ENCODE results near the gene SSX1. TPM values are rescaled to one million over a fixed set of nuclear protein-coding genes. Genes with fewer than 3 reads are reported as not detected.
A peak's percentile ranks its signal among the peaks of the same experiment; 100 is the strongest.
"Not testable (repeated sequence)": the region's sequence is repeated elsewhere in the genome, so short reads cannot be mapped to it uniquely, and the experiment has no call there.

Gene SSX1, protein sequence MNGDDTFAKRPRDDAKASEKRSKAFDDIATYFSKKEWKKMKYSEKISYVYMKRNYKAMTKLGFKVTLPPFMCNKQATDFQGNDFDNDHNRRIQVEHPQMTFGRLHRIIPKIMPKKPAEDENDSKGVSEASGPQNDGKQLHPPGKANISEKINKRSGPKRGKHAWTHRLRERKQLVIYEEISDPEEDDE
- not detected for polyA plus RNA-seq

DNA sequence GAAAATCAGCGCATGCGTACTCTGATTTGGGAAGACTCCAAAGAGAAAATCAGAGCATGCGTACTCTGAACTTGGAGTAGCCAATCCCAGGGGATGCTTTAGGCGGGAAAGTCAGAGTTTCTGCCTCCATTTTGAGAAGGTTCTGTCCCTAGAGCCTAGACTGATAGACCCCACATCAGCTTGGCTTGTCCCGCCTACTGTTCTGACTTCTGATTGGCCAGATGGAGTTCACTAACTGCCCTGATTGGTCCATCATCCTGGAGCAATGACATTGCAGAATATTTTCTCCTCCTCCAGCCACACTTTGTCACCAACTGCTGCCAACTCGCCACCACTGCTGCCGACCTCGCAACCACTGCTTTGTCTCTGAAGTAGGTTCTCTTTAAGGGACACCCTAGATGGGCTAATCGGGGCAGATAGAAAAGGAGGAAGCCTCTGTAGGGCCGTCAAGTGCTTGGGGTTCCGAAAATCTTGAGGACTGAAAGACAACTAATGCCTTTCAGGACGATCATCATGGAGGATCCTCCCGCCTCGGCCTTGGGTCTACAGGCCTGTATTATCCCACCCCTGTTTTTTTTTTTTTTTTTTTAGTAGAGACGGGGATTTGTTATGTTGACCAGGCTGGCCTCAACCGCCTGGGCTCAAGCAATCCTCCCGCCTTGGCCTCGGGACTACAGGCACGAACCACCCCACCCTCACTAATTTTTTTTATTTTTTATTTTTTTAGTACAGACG lies at the start of gene SSX1:
TSS of gene SSX1 (plus strand) at position 331 of the 735 bp plus-strand sequence. CDS start 1,850 bp downstream, outside the sequence.
- not testable (repeated sequence) for H3K4me1 Mint-ChIP-seq, H3K9me3 Mint-ChIP-seq, H3K36me3 Mint-ChIP-seq, H3K27me3 Mint-ChIP-seq, H3K4me3 Mint-ChIP-seq
- H3K27ac Mint-ChIP-seq, result peak within 1 kb of the TSS in 1 of 3 donors; percentile 59

DNA sequence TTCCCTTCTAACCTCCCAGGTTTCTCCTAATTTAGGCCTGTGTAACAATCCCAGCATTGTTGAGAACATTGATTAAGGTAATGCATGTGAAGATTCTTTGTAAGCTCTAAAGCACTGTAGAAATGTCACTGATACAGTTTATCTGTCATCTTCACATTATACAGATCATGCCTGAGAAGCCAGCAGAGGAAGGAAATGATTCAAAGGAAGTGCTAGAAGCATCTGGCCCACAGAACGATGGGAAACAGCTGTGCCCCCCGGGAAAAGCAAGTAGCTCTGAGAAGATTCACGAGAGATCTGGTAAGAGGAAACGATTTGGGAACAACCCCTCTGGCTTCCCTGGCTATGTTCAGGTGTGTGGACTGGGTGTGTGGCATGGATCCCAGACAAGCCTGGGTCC lies 40.9 kb upstream of the SSX1 start:
- not testable (repeated sequence) for H3K27ac Mint-ChIP-seq, H3K27me3 Mint-ChIP-seq, H3K4me3 Mint-ChIP-seq, H3K4me1 Mint-ChIP-seq, H3K9me3 Mint-ChIP-seq, H3K36me3 Mint-ChIP-seq

DNA sequence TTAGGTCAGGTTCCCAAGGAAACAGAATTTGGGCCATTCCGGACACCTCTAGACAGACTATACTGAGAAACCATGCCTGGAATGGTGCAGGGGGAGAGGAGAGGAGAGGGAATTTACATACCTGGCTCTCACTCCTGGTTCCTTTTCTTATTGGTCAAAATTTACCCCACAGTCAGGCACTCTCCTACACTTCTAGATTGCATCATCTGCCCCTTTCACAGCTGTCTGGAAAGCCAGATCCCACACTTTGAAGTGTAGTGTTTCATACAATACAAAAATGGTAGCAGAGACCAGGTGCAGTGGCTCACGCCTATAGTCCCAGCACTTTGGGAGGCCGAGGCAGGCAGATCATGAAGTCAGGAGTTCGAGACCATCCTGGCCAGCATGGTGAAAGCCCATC lies 31.0 kb upstream of the SSX1 start:
- not testable (repeated sequence) for H3K4me3 Mint-ChIP-seq, H3K9me3 Mint-ChIP-seq, H3K27ac Mint-ChIP-seq, H3K27me3 Mint-ChIP-seq, H3K4me1 Mint-ChIP-seq, H3K36me3 Mint-ChIP-seq

DNA sequence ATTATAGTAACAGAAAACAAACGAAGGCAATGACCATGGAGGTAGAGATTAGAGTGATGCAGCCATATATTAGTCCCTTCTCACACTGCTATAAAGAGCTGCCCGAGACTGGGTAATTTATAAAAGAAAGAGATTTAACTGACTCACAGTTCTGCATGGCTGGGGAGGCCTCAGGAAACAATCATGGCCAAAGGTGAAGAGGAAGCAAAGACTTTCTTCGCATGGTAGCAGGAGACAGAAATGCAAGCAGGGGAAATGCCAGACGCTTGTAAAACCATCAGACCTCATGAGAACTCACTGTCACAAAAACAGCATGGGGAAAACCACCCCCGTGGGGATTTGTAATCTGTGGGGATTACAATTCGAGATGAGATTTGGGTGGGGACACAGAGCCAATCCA lies 2.2 kb upstream of the SSX1 start:
- not testable (repeated sequence) for H3K27ac Mint-ChIP-seq, H3K9me3 Mint-ChIP-seq, H3K27me3 Mint-ChIP-seq, H3K4me3 Mint-ChIP-seq, H3K4me1 Mint-ChIP-seq, H3K36me3 Mint-ChIP-seq

DNA sequence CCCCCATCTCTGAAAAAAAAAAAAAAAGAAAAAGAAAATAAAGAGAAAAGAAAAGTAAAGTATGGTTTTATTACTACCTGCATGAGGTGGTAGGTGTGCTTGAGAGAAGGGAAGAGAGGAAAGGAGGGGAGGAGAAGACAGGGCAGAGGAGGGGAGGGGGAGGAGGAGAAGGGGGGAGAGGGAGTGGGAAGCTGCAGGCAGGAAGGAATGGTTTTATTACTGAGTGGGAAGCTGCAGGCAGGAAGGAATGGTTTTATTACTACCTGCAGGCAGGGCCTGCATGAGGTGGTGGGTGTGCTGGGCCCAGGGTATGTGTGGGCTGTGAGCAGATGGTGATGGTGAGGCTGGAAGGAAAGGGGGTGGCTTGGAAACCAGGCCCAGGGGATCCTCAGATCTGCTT lies 19.2 kb downstream of the SSX1 start:
- not testable (repeated sequence) for H3K4me1 Mint-ChIP-seq, H3K9me3 Mint-ChIP-seq, H3K27me3 Mint-ChIP-seq, H3K4me3 Mint-ChIP-seq, H3K36me3 Mint-ChIP-seq, H3K27ac Mint-ChIP-seq

DNA sequence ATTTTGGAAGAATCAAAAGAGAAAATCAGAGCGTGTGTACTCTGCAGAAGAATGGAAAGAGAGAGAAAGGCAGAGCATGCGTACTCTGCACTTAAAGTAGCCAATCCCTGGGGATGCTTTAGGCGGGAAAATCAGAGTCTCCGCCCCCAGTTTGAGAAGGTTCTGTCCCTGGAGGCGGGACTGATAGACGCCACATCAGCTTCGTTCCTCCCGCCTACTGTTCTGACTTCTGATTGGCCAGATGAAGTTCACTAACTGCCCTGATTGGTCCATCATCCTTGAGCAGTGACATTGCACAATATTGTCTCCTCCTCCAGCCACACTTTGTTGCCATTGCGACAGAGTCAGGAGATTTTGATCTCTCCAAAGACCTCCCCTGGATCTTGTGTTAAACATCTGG lies 23.8 kb downstream of the SSX1 start:
- Mint-ChIP-seq H3K4me3 (no peak overlapping the region), H3K27me3 (no peaks in the 10 kb centered on the region), H3K27ac (no peak overlapping the region), H3K4me1 (no peaks in the 10 kb centered on the region), H3K36me3 (no peaks in the 10 kb centered on the region), H3K9me3 (peaks cover 0 to 2% (median 0%) of the 10 kb centered on the region in 3 donors)

DNA sequence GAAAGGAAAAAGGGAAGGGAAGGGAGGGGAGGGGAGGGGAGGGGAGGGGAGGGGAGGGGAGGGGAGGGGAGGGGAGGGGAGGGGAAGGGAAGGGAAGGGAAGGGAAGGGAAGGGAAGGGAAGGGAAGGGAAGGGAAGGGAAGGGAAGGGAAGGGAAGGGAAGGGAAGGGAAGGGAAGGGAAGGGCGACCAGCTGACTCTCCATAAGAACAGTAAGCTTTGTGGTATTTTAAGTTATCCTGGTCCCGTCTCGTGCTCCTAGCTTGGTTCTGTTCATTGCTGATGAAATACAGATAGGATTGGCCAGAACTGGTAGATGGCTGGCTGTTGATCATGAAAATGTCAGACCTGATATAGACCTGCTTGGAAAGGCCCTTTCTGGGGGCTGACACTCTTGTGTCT lies 25.5 kb downstream of the SSX1 start:
- H3K4me1 Mint-ChIP-seq, H3K36me3 Mint-ChIP-seq, H3K9me3 Mint-ChIP-seq, H3K27ac Mint-ChIP-seq, H3K27me3 Mint-ChIP-seq, H3K4me3 Mint-ChIP-seq: not testable (repeated sequence)

DNA sequence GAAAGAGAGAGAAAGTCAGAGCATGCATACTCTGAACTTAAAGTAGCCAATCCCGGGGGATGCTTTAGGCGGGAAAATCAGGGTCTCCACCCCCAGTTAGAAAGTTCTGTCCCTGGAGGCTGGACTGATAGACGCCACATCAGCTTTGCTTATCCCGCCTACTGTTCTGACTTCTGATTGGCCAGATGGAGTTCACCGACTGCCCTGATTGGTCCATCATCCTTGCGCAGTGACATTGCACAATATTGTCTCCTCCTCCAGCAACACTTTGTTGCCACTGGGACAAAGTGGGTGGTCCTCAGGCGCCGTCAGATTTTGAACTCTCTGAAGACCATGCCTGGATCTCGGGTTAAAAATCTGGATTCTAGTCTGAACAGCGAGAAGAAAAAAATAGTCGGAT lies 51.0 kb downstream of the SSX1 start:
- Mint-ChIP-seq H3K27ac (no peak overlapping the region), H3K27me3 (peaks cover 10% of the 10 kb centered on the region), H3K9me3 (no peaks in the 10 kb centered on the region), H3K4me3 (no peak overlapping the region), H3K36me3 (no peaks in the 10 kb centered on the region), H3K4me1 (no peaks in the 10 kb centered on the region)

DNA sequence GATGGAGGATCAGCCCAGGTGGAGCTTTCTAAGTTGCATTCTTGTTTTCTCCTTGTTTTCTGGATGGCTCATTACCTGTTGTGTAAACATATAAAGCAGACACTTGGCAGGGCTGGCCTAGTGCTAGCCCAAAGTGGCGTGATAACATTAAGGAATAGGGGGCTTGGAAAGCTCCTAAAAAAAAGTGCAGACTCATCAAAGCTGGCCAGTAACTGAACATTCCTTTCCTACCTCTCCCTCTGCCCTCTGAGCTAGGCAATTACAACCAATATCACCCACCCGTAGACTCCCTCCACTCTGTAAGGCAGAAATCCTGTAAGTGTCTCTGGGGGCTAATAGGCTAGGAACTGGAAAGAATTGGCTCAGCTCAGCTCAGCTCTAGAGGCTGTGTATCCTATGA lies 58.8 kb downstream of the SSX1 start:
- not testable (repeated sequence) for H3K4me3 Mint-ChIP-seq, H3K27me3 Mint-ChIP-seq, H3K9me3 Mint-ChIP-seq, H3K27ac Mint-ChIP-seq, H3K4me1 Mint-ChIP-seq, H3K36me3 Mint-ChIP-seq

Other genes with a start within 250 kb of the SSX1 start
- not detected for gene SPACA5, start 248.4 kb upstream of the SSX1 start, polyA plus RNA-seq
- 4.1 TPM for gene ZNF630, start 183.8 kb upstream of the SSX1 start, polyA plus RNA-seq
- gene SPACA5B, start 124.8 kb upstream of the SSX1 start, polyA plus RNA-seq, result not detected
- not detected for gene SSX5, start 58.6 kb upstream of the SSX1 start, polyA plus RNA-seq
- not detected for gene SSX3, start 101.3 kb downstream of the SSX1 start, polyA plus RNA-seq
- gene SSX4, start 128.1 kb downstream of the SSX1 start, polyA plus RNA-seq, result not detected
- not detected for gene SSX4B, start 156.6 kb downstream of the SSX1 start, polyA plus RNA-seq
- 9.3 TPM for gene SLC38A5, start 214.9 kb downstream of the SSX1 start, polyA plus RNA-seq
- gene FTSJ1, start 220.8 kb downstream of the SSX1 start, polyA plus RNA-seq, result 53.8 TPM

All from IgD-negative memory B cell (primary cell).